IMR-90 (cell line): ENCODE data around the gene ZBTB11. TPM values are rescaled to one million over a fixed set of nuclear protein-coding genes. Genes with fewer than 3 reads are reported as not detected.

Source experiments
- ATAC-seq: fragments of 200-7000 bp; cut with Tn5 transposase; 2 replicates; pipeline ENCODE4 v1.9.1; 2020; ENCODE audit warnings: low read depth, mild to moderate bottlenecking, moderate library complexity
- BruUV-seq: library from RNA; stranded (reverse); fragments of 400-500 nt; replicated peaks from 2 replicates; lab custom pipeline; 2021; lab: Mats Ljungman, UMichigan
- CTCF ChIA-PET: fragments of 300-600 bp; formaldehyde crosslinking; extraction: SDS; loops from one replicate; lab custom pipeline; 2021; ENCODE audit warnings: antibody characterized with exemption; lab: Yijun Ruan, JAX
- POLR2A ChIA-PET: fragments of 300-600 bp; sonication (Branson Sonifier 250); formaldehyde crosslinking; loops from one replicate; lab custom pipeline; 2022; ENCODE audit warnings: antibody characterized with exemption; ENCODE audit not compliant: unreplicated experiment; lab: Charles Lee
- DNase-seq: peaks from one replicate; pipeline ENCODE4 v3.0.0; 2013
- H2AFZ ChIP-seq: replicated peaks from 2 replicates; pipeline ENCODE3; 2013; ENCODE audit warnings: low read length, mild to moderate bottlenecking; ENCODE audit not compliant: poor library complexity
- H2AK5ac ChIP-seq: 2 replicates; pipeline ENCODE4 v1.6.1; 2013; ENCODE audit warnings: low read depth, low read length, inconsistent platforms
- H2AK9ac ChIP-seq: replicated peaks from 2 replicates; pipeline ENCODE3; 2013; ENCODE audit warnings: mild to moderate bottlenecking, low read depth, low read length, moderate library complexity; ENCODE audit not compliant: poor library complexity
- H2BK120ac ChIP-seq: 2 replicates; pipeline ENCODE4 v1.6.1; 2013; ENCODE audit warnings: low read depth, low read length, inconsistent platforms
- H2BK15ac ChIP-seq: 3 replicates; pipeline ENCODE4 v1.6.1; 2013; ENCODE audit warnings: low read depth, low read length, inconsistent platforms
- H2BK20ac ChIP-seq: 2 replicates; pipeline ENCODE4 v1.6.1; 2013; ENCODE audit warnings: low read depth, mild to moderate bottlenecking, inconsistent platforms, low read length, moderate library complexity
- H2BK5ac ChIP-seq: 2 replicates; pipeline ENCODE4 v1.6.1; 2013; ENCODE audit warnings: mild to moderate bottlenecking, low read depth, low read length, inconsistent platforms; ENCODE audit not compliant: poor library complexity, severe bottlenecking
- H3K14ac ChIP-seq: replicated peaks from 2 replicates; pipeline ENCODE4 v1.6.1; 2013; ENCODE audit warnings: low read depth, low read length, inconsistent platforms
- H3K18ac ChIP-seq: 2 replicates; pipeline ENCODE4 v1.6.1; 2013; ENCODE audit warnings: low read depth, low read length, control low read depth
- H3K23ac ChIP-seq: 2 replicates; pipeline ENCODE4 v1.6.1; 2013; ENCODE audit warnings: low read depth, low read length, inconsistent platforms
- H3K27ac ChIP-seq: 2 replicates; pipeline ENCODE4 v1.5.1; 2013; ENCODE audit warnings: mild to moderate bottlenecking, control low read depth, low read length; ENCODE audit not compliant: insufficient read depth
- H3K27me3 ChIP-seq: 2 replicates; pipeline ENCODE4 v1.6.1; 2013; ENCODE audit warnings: low read length; ENCODE audit not compliant: control insufficient read depth, insufficient read depth
- H3K36me3 ChIP-seq: 2 replicates; pipeline ENCODE4 v1.6.1; 2013; ENCODE audit warnings: low read length, mixed read lengths; ENCODE audit not compliant: control insufficient read depth, insufficient read depth
- H3K4ac ChIP-seq: 2 replicates; pipeline ENCODE4 v1.6.1; 2013; ENCODE audit warnings: low read depth, low read length, inconsistent platforms
- H3K4me1 ChIP-seq: 2 replicates; pipeline ENCODE4 v1.6.1; 2013; ENCODE audit warnings: low read length, mixed read lengths; ENCODE audit not compliant: control insufficient read depth, insufficient read depth
- H3K4me2 ChIP-seq: 2 replicates; pipeline ENCODE4 v1.6.1; 2013; ENCODE audit warnings: low read depth, mild to moderate bottlenecking, control low read depth, low read length, moderate library complexity
- H3K4me3 ChIP-seq: 2 replicates; pipeline ENCODE4 v1.5.1; 2013; ENCODE audit warnings: low read depth, mild to moderate bottlenecking, control low read depth, low read length, moderate library complexity; ENCODE audit not compliant: insufficient read depth
- H3K56ac ChIP-seq: 2 replicates; pipeline ENCODE4 v1.6.1; 2013; ENCODE audit warnings: low read length, inconsistent platforms; ENCODE audit not compliant: insufficient read depth; ENCODE audit errors: extremely low read depth
- H3K79me1 ChIP-seq, 2 experiments: 2 replicates each; pipeline ENCODE4 v1.6.1; 2013; ENCODE audit warnings: low read length in 2 of 2, inconsistent platforms in 1 of 2, low read depth in 1 of 2
- H3K9ac ChIP-seq: 2 replicates; pipeline ENCODE4 v1.6.1; 2013; ENCODE audit warnings: low read depth, low read length, control low read depth
- H3K9me1 ChIP-seq: 2 replicates; pipeline ENCODE4 v1.6.1; 2013; ENCODE audit warnings: low read length, inconsistent platforms; ENCODE audit not compliant: insufficient read depth
- H3K9me3 ChIP-seq: 2 replicates; pipeline ENCODE4 v1.6.1; 2013; ENCODE audit warnings: low read length; ENCODE audit not compliant: control insufficient read depth, insufficient read depth
- H4K20me1 ChIP-seq: 2 replicates; pipeline ENCODE4 v1.6.1; 2013; ENCODE audit warnings: low read length, inconsistent platforms; ENCODE audit not compliant: insufficient read depth
- H4K5ac ChIP-seq: 2 replicates; pipeline ENCODE4 v1.6.1; 2013; ENCODE audit warnings: mild to moderate bottlenecking, low read depth, low read length, control low read depth
- H4K8ac ChIP-seq, 2 experiments: 2 replicates each; pipeline ENCODE4 v1.6.1; 2013; ENCODE audit warnings: low read depth in 2 of 2, low read length in 2 of 2, control low read depth in 1 of 2, inconsistent platforms in 1 of 2
- H4K91ac ChIP-seq: 2 replicates; pipeline ENCODE4 v1.6.1; 2013; ENCODE audit warnings: low read depth, low read length, inconsistent platforms; ENCODE audit not compliant: insufficient read depth
- BHLHE40 ChIP-seq: fragments of 150-350 bp; IDR thresholded peaks from 2 replicates; pipeline ENCODE4 v1.6.1; 2016; ENCODE audit warnings: mild to moderate bottlenecking, low read depth, low read length
- CTCF ChIP-seq: conservative IDR thresholded peaks from 2 replicates; pipeline ENCODE4 v1.5.1; 2012; ENCODE audit warnings: mild to moderate bottlenecking, low read depth, low read length, improper control_type of control experiment
- MXI1 ChIP-seq: IDR thresholded peaks from 2 replicates; pipeline ENCODE4 v1.6.1; 2012; ENCODE audit warnings: low read depth, mild to moderate bottlenecking, low read length, moderate library complexity, borderline replicate concordance
- POLR2A ChIP-seq: IDR thresholded peaks from 2 replicates; pipeline ENCODE4 v1.6.1; 2012; ENCODE audit warnings: mild to moderate bottlenecking, low read depth, low read length
- WGBS, 2 experiments: methylation state at CpG; one replicate each; pipeline versions ENCODE4 v1.1.5 to v1.1.7; 2013; ENCODE audit warnings: missing lambda C conversion rate in 2 of 2; ENCODE audit not compliant: insufficient read length in 1 of 2; ENCODE audit errors: extremely low coverage in 2 of 2; 5-methylcytosine and 5-hydroxymethylcytosine counted together
- dilution Hi-C: fragments of 300-500 bp; cut with HindIII; formaldehyde crosslinking; loops from one replicate; pipeline ENCODE4 v1.14.3; 2018; ENCODE audit warnings: low sequenced_read_pairs; ENCODE audit not compliant: unreplicated experiment
- in situ Hi-C: fragments of 300-500 bp; cut with MboI; formaldehyde crosslinking; loops from 3 replicates; pipeline ENCODE4 v1.14.3; 2019; ENCODE audit warnings: low sequenced_read_pairs, inconsistent platforms, mixed read lengths
- intact Hi-C: fragments of 100-400 bp; cut with micrococcal nuclease; formaldehyde crosslinking; loops from 2 replicates; pipeline ENCODE4 v1.10.0; 2022
- polyA plus RNA-seq, 3 experiments: library from polyadenylated mRNA; depleted of rRNA; stranded (reverse); fragments of >200 nt; gene quantifications; 2 replicates each; pipeline ENCODE4 v1.2.3, GENCODE V29; 2012; ENCODE audit warnings: low replicate concordance in 1 of 3
- total RNA-seq: library from RNA; depleted of rRNA; stranded (reverse); fragments of >200 nt; gene quantifications from 2 replicates; pipeline ENCODE4 v1.2.3, GENCODE V29; 2012
- TF ChIP-seq, protein P1 (sequence below): fragments of 150-350 bp; IDR thresholded peaks from 2 replicates; pipeline ENCODE4 v1.6.1; 2017; ENCODE audit warnings: mild to moderate bottlenecking, antibody characterized with exemption, low read length, low read depth

ZBTB11 gene
- total and polyA plus RNA-seq, 2 of the 4 experiments (the other 2 are of a cell fraction), result 6.0 to 17.2 TPM

DNA sequence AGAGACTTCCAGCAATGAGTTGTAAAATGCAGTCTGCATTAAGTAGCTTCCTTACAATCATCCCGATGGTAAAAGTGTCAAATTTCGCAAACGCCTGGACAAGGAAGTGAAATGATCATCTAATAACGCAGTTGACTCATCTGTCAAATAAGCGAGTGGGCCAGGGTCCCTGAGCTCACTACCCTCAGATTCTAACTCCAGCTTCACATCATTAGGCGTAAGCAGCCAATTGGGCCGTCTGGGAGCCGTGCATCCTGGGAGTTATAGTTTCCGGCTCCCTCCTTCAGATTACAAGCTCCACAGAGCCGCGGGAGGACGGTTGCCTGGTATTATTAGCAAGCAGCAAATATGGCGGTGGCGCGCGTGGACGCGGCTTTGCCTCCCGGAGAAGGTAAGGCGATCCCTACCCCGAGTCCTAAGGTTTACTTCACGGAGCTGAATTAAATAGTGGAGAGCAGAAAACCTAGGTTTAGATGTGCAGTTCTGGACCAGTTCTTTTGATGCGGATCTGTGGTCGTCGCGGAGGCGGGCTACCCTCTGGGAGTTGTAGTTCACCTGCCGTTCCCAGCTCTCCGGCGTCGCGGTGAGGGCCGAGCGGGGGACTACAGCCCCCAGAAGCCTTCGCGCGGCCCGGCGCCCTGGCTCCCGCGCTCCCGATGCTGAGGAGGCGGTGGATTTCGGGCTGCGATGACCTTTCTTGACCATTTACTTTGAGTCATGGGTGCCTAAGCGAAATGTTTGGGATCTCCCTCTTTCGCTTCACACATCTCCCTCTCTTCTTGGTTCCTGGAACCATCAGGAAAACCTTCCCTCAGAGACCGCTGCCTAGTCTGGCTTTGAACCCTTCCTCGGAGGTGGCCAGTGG is 47.6 kb upstream of the ZBTB11 start, which contains the start of gene CEP97 (continued):
- TF ChIP-seq, protein P1, sequence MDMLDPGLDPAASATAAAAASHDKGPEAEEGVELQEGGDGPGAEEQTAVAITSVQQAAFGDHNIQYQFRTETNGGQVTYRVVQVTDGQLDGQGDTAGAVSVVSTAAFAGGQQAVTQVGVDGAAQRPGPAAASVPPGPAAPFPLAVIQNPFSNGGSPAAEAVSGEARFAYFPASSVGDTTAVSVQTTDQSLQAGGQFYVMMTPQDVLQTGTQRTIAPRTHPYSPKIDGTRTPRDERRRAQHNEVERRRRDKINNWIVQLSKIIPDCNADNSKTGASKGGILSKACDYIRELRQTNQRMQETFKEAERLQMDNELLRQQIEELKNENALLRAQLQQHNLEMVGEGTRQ, result no peak

DNA sequence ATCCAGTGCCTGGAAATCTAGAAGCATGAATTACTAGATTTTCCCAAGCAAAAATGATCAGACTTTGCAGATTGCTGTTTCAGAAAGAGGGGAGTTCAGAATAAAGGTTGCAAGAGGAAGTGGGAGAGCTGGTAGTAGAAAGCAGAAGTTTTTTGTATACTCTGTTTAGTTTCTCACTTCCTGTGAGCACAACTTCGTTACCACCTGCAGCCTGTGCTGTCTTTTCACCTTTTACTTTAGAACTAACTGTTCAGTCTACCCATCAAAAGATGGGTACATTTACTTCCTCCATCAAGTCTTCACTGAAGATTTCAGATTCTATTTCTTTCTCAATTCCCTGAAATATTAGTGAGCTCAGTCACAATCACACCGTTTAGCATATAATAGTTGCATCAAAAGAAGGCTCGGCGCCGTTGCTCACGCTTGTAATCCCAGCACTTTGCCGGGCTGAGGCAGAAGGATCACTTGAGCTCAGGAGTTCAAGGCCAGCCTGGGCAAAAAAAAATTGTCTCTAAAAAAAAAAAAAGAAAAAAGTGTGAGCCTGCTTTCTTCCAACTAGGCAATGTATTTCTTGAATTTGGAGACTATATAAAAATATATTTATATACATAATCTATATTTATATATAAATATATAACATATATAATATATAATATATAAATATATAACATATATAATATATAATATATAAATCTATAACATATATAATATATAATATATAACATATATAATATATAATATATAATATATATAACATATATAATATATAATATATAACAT is 45.7 kb upstream of the ZBTB11 start:
- Histone ChIP-seq H2AFZ (no peak overlapping the region), H3K4me2 (no peak overlapping the region), H3K27ac (no peak overlapping the region), H3K36me3 (no peaks in the 10 kb centered on the region), H3K4me3 (no peak overlapping the region), H2AK9ac (no peak overlapping the region), H2BK5ac (no peak overlapping the region), H2BK120ac (no peak overlapping the region), H3K18ac (no peak overlapping the region), H3K23ac (no peak overlapping the region), H2BK15ac (no peak overlapping the region), H3K27me3 (no peaks in the 10 kb centered on the region), H3K79me1 (peaks cover 14 to 17% of the 10 kb centered on the region in 2 experiments), H4K91ac (no peak overlapping the region), H3K14ac (no peak overlapping the region), H3K4ac (no peak overlapping the region), H3K9me1 (no peaks in the 10 kb centered on the region), H4K20me1 (no peaks in the 10 kb centered on the region), H3K56ac (no peak overlapping the region), H2BK20ac (no peak overlapping the region), H2AK5ac (no peak overlapping the region), H3K4me1 (no peaks in the 10 kb centered on the region), H4K5ac (no peak overlapping the region), H3K9me3 (no peaks in the 10 kb centered on the region), H3K9ac (no peak overlapping the region), H4K8ac (no peak overlapping the region)
- in situ Hi-C loops (no loop called here), dilution Hi-C loops (no loop called here), intact Hi-C loops (no loop called here)
- ChIA-PET POLR2A (no interaction called here), CTCF (interaction anchor here (0.6 kb wide), 1 partner anchor 295 kb away, joined by 6 read pairs; no protein-coding TSS in a partner anchor)
- no peak for DNase-seq
- ATAC-seq, result no peak
- WGBS, 2 experiments, result 100% methylated on average over 1 of the region's 7 CpGs; no CpG with 5 or more reads in 1 of the 2 experiments
- no TSS peak for BruUV-seq
- TF ChIP-seq, protein P1, result no peak
- no peak for TF ChIP-seq MXI1
- TF ChIP-seq POLR2A, result no peak
- no peak for TF ChIP-seq CTCF
- TF ChIP-seq BHLHE40, result no peak
